ENCODE data around the gene CHRNB4. TPM values are rescaled to one million over a fixed set of nuclear protein-coding genes. Genes with fewer than 3 reads are reported as not detected.

The CHRNB4 gene
- total RNA-seq, 1 experiment from 2014 or later = not detected

GRCh38 chr15:78630886-78631633 lies 9.9 kb downstream of the CHRNB4 start:
- TF ChIP-seq, protein P1, sequence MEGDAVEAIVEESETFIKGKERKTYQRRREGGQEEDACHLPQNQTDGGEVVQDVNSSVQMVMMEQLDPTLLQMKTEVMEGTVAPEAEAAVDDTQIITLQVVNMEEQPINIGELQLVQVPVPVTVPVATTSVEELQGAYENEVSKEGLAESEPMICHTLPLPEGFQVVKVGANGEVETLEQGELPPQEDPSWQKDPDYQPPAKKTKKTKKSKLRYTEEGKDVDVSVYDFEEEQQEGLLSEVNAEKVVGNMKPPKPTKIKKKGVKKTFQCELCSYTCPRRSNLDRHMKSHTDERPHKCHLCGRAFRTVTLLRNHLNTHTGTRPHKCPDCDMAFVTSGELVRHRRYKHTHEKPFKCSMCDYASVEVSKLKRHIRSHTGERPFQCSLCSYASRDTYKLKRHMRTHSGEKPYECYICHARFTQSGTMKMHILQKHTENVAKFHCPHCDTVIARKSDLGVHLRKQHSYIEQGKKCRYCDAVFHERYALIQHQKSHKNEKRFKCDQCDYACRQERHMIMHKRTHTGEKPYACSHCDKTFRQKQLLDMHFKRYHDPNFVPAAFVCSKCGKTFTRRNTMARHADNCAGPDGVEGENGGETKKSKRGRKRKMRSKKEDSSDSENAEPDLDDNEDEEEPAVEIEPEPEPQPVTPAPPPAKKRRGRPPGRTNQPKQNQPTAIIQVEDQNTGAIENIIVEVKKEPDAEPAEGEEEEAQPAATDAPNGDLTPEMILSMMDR (IDR thresholded peaks at IDR 0.05; ENCODE audit: unreplicated experiment) = no peak
- no peak overlapping the region for H3K4me3 Mint-ChIP-seq (ENCODE audit: low read depth, unreplicated experiment)
- no peaks in the 10 kb centered on the region for H3K36me3 Mint-ChIP-seq (ENCODE audit: insufficient read depth, unreplicated experiment)
- no peaks in the 10 kb centered on the region for H3K4me1 Mint-ChIP-seq (ENCODE audit: low read depth, unreplicated experiment)
- peaks cover 3% of the 10 kb centered on the region for H3K9me3 Mint-ChIP-seq (ENCODE audit: low read depth, unreplicated experiment)
- no peak for DNase-seq
- BruUV-seq (replicated peaks) = no TSS peak
- peaks cover 90% of the 10 kb centered on the region for H3K27me3 Mint-ChIP-seq (ENCODE audit: unreplicated experiment)
- CTCF ChIA-PET = no interaction called here
- no peak overlapping the region for H3K27ac Mint-ChIP-seq (ENCODE audit: unreplicated experiment)
- intact Hi-C loops (cut with micrococcal nuclease; ENCODE audit: unreplicated experiment) = no loop called here

DNA sequence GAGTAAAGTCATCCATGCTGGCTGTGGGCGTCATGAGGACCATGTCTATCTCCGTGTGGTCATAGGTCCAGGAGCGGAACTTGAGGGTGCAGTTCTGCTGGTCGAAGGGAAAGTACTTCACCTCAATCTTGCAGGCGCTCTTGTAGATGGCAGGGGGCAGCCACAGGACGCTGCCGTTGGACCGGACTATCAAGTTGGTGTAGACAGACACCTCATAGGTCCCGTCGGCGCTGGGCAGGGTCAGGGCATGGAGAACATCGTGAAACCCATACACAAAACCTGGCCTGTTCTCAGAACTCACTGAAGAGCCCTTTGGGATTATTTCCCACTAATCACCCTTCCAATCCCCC lies 11.3 kb downstream of the CHRNB4 start:
- Mint-ChIP-seq H3K4me1 (ENCODE audit: low read depth, unreplicated experiment) (no peaks in the 10 kb centered on the region), H3K27ac (ENCODE audit: unreplicated experiment) (no peak overlapping the region), H3K4me3 (ENCODE audit: low read depth, unreplicated experiment) (no peak overlapping the region), H3K27me3 (ENCODE audit: unreplicated experiment) (peaks cover 84% of the 10 kb centered on the region), H3K36me3 (ENCODE audit: insufficient read depth, unreplicated experiment) (no peaks in the 10 kb centered on the region), H3K9me3 (ENCODE audit: low read depth, unreplicated experiment) (peaks cover 3% of the 10 kb centered on the region)
- CTCF ChIA-PET = no interaction called here
- DNase-seq = no peak
- no TSS peak for BruUV-seq (replicated peaks)
- TF ChIP-seq, protein P1 (IDR thresholded peaks at IDR 0.05; ENCODE audit: unreplicated experiment) = no peak
- intact Hi-C loops (cut with micrococcal nuclease; ENCODE audit: unreplicated experiment) = no loop called here

GRCh38 chr15:78629031-78629715 lies 11.8 kb downstream of the CHRNB4 start:
- TF ChIP-seq, protein P1 (IDR thresholded peaks at IDR 0.05; ENCODE audit: unreplicated experiment) = no peak
- Mint-ChIP-seq H3K27ac (ENCODE audit: unreplicated experiment) (no peak overlapping the region), H3K4me1 (ENCODE audit: low read depth, unreplicated experiment) (no peaks in the 10 kb centered on the region), H3K9me3 (ENCODE audit: low read depth, unreplicated experiment) (peaks cover 3% of the 10 kb centered on the region), H3K36me3 (ENCODE audit: insufficient read depth, unreplicated experiment) (no peaks in the 10 kb centered on the region), H3K27me3 (ENCODE audit: unreplicated experiment) (peaks cover 84% of the 10 kb centered on the region), H3K4me3 (ENCODE audit: low read depth, unreplicated experiment) (no peak overlapping the region)
- no peak for DNase-seq
- intact Hi-C loops (cut with micrococcal nuclease; ENCODE audit: unreplicated experiment) = no loop called here
- CTCF ChIA-PET = no interaction called here
- BruUV-seq (replicated peaks) = no TSS peak

DNA sequence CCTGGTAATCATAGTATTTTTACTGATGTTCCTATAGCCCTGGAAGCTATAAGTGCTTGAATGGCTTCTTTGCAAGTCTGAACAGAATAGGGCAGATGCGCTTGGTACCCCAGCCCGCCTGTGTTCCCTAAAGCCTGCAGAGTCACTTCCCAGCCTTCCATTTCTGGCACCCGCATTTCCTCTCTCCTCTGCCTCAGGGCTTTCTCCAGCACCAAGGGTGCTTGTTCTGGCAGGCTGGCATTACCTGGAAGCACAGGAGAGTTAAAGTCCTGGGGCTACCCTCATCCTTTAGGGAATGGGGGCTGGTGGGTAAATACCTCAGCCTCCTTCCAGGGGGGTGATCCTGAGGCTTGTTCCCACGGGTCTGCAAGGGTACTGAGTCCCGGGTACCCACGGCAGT lies 12.8 kb downstream of the CHRNB4 start:
- Mint-ChIP-seq H3K9me3 (ENCODE audit: low read depth, unreplicated experiment) (peaks cover 3% of the 10 kb centered on the region), H3K36me3 (ENCODE audit: insufficient read depth, unreplicated experiment) (no peaks in the 10 kb centered on the region), H3K27ac (ENCODE audit: unreplicated experiment) (no peak overlapping the region), H3K4me1 (ENCODE audit: low read depth, unreplicated experiment) (no peaks in the 10 kb centered on the region), H3K27me3 (ENCODE audit: unreplicated experiment) (peaks cover 84% of the 10 kb centered on the region), H3K4me3 (ENCODE audit: low read depth, unreplicated experiment) (no peak overlapping the region)
- no peak for DNase-seq
- CTCF ChIA-PET = no interaction called here
- TF ChIP-seq, protein P1 (IDR thresholded peaks at IDR 0.05; ENCODE audit: unreplicated experiment) = no peak
- no TSS peak for BruUV-seq (replicated peaks)
- intact Hi-C loops (cut with micrococcal nuclease; ENCODE audit: unreplicated experiment) = no loop called here

Data from Calu3 (cell line).